Activated CD8-positive, alpha-beta memory T cell treated with anti-CD3 and anti-CD28 coated beads for 1 hour (primary cell): Measurements from ENCODE around the gene LHX2.

Source experiments
- DNase-seq, 2 donors: peaks; one replicate each; pipeline ENCODE4 v3.0.0-alpha.2; 2020; ENCODE audit warnings: low read depth in 1 of 2; ENCODE audit errors: extremely low read depth in 1 of 2

LHX2 gene

GRCh38 chr9:124012368-124013301 is 1.1 kb downstream of the LHX2 start:
- DNase-seq = no peak

DNA sequence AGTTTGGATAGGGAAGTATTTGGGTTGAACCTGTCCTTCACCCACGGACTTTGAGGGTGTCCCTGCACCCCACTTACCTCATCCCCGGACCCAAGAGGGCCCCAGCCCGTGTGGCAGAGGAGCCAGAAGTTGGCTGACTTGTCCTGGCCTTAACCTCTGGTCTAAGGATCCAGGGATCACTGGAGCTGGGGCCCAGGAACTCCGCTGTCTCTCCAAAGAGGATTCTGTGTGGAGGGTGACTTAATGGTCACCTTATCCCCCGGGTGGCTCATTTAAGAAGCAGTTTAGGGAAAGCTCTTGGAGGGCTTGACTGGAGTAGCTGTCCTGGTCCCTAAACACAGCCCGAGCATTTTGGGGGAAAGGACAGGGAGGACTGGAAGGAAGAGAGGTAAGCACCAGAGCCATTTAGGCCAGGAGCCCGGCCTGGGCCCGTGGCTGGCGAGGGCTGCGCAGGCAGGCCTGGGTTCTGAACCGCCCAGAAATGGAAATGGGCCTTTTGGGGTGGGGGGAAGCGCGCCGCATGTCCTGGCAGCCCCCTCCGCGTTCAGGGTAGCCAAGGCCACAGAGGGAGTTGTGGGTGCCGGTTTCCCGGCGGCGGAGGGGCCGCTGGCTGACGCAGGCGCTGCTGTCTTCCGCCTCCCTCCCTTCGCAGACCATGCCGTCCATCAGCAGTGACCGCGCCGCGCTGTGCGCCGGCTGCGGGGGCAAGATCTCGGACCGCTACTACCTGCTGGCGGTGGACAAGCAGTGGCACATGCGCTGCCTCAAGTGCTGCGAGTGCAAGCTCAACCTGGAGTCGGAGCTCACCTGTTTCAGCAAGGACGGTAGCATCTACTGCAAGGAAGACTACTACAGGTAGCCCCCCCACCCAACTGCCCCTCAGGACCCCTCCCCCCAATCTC is 2.0 kb downstream of the LHX2 start:
- DNase-seq = no peak

DNA sequence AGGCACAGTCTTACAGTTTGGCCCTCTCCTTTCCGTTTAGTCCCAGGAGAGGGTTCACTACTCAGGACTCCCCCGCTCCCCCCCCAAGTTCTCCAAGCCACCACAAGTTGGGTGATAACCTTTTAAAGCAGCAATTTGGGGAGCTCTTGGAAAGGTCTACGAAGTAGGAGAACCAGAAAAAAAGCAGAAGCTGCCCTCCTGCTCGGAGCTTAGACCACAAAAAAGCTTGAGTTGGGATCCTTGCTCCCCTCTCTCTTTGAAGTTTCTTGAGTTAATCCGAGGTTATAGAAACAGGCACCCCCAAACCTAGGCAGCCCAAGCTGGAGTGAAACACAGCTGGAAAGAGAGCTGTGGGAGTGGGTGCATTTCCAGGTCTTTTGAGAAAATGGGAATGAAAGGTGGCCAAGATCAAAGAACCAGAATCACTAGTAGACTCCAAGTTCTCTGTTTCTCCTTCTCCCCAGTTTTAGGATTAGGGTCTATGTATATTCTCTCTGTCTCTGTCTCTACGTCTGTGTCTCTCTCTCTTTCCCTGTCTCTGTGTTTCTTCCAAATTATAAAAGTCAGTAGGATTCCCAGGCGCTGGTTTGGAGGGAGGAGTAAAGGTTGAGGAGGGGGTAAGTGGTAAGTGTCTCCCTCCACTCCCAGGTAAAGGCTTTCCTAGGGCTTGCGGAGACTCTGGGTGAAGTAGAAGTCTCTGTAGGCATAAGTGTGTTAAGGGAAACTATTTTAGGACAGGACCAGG is 2.8 kb downstream of the LHX2 start:
- DNase-seq = no peak

GRCh38 chr9:124014956-124015660 is 3.5 kb downstream of the LHX2 start:
- DNase-seq = no peak

DNA sequence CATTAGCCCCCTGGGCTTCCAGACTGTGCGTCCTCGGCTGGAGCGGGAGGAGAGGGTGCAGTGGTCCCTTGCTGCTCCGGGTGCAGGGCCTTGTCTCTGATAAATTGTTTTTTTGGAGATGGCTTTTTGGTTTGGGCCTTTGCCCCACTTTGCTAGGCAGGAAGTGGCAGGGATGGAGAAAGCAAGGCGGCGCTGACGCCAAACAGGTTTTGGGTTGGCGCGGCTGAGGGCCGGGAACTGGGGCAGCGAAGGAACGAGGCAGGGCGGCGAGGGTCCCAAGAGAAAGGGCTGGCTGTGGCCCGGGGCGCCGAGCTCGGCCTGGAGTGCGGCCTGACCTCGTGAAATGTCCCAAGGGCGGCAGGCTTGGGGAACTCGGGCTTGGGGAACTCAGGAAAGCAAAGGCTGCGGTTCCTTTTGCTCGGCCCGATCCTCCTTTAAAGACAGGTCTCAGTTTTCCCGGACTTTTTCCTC is 4.1 kb downstream of the LHX2 start:
- DNase-seq = no peak

DNA sequence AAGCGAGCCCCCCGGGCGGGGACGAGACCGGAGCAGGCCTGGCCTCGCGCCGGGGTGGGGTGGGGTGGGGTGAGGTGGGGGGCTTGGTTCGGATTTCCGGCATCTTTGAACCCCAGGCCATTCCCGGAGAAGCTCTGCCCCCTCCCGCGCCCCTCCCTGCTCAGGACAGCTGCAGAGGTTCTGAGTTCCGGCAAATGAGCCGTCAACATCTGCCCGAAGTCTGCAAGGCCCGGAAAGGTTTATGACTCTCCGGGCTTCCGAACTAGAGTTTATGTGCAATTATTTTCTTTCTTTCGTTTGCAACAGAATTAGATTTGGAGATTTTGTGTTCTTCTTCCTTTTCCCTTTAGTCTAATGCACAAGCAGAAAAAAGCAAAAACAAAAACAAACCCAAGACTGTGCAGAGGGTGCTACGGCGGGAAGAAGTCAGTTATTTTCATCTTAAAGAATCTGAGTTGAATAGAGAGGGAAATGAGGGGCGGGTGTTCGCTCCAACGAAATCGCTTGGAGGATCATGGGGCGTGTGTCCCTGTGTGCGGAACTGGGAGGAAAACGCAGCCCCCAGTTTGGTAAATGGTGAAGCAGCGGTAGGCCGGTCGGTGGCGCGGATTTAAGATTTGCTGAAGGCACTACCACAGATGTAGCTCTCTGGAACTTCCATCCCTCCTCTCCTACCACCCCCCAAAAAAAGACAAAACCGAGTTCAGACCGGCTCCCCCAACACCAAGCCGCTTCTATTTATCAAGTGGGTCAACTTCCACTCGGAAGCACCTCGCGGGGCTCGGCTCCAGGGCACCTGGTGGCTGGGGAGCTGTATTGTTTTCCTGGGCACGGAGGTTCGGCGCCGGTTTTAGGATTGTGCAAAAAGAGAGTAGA is 4.8 kb downstream of the LHX2 start:
- DNase-seq = no peak

DNA sequence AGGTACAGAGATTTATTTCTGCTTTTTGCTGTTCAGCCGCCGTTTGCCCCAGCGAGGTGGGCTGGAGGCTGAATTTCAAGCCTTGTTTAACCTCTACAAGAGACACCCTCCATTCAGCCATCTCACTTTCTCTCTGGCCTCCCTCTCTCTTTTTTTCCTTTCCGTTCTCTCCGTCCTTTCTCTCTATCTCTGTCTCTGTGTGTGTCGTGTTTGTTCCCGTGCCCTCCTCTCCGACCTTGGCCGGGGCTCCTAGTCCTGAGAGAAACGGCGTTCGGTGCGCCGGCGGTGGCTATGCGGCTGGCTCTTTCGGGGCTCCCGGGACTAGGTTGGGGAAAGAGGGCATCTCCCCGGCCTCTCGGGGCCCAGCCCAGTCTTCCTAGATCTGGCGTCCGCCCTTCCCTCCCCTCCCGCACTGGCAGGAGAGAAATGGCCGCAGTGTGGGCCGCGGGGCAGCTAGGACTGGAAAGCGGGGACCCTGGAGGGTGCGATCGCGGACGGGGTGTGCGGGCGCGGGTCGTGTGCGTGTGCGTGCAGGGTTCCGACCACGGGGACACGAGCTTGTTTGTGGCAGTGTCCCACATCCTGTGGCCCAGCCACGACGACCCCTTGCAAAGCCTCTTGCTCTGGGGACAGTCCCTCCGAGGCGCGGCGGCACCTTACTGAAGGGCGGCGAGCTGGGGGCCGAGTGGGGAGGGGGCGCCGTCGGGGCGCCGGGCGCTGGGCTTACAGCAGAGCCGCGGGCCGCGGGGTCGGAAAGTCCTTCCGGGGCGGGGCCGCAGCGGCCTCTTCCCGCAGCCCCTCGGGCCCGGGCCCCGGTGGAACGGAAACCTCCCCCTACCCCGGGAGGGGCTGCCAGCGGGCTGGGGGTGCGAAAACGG is 5.7 kb downstream of the LHX2 start:
- no peak for DNase-seq

DNA sequence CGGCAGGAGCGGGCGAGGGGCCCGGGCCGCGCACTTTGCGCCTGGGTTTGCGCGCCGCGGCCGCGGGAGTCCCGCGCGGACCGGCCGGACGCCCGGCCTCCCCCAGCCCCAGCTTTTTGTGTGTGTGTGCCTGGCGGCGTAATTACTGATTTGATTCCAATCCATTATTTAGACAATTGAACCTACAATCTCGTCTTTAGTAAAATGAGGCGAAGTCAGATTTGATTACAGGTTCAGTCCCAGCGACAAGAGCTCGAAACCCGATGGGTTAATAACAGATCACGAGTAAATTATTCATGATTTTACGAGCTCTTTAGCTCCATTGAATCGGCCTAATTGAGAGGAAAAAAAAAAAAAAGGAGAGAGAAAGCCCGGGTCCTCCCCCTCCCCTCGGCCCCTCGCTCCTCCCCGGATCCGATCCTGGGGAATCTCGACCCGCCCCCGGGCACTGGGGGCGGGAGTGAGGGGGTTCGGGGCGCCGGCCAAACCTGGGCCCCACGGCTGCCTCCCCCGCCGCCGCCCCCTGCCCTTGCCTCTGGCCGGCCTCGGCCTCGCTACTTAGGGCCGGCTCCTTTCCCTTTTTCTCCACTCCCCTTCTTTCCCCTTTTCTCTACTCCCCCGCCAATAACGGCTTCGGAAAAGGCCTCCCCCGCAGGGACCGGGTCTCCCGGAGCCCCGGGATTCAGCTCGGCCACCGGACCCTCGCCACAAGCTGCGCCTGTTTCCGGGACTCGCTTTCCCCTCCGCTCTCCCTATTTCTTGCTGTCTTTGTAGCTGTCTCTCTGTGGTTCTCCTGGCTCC is 6.6 kb downstream of the LHX2 start:
- no peak for DNase-seq

DNA sequence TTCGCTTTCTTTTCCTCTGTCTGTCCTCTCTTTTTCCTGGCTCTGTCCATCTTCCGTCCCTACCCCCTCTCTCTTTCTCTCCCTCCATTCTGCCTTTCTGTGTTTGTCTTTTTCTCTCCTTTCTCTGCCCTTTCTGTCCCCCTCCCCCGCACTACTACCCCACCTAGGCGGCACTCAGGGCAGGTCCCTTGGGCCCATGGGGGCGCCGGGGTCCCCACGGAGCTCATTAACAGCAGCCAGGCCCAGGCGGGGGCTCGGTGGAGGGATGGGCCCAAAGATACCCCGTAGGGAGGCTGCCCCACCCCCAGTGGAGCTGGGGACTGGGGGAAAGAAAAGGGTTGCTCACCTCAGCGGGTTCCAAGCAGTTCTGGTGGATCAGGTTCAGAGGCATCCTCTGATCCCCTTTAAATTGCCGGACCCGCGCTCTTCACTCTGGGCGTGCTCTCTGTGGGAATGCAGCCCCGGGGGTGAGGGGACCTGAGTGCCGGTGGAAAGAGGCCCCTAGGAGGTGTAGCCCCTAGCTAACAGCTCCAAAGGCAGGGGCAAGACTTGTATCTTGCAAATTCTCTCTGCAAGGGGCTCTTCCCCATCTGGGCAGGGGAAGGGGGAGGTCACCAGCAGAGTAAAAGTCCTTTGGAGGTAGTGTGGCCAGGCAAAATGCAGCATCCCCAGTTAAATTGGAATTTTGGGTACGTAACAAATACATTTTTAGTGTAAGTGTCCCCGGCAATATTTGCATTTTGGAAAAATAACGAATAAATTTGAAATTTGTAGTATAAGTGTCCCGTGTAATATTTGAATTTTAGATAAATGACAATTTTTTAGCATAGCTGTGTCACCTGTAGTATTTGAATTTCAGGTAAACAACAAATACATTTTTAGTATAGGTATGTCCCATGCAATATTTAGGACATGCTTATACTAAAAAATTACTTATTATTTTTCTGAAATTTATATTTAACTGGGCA is 7.4 kb downstream of the LHX2 start:
- DNase-seq = no peak

GRCh38 chr9:124019771-124020519 is 8.4 kb downstream of the LHX2 start:
- no peak for DNase-seq

GRCh38 chr9:124020520-124021384 is 9.2 kb downstream of the LHX2 start:
- DNase-seq = no peak

DNA sequence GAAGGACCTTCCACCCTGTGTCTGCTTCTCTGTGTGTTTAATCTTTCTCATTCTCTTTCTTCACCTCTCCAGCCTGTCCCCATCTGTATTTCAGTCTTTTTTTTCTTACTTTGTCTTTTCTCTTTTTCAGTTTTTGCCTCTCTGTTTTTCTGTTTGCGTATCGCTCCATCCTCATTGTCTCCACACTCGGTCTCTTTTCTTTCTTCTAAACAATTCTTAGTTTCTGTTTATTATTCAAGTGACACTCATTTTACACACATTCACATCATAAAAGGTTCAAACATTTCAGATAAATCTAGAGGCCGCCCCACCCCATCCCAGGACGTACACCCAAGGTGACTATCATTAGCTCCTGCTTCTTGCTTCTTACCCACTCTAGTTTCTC is 9.8 kb downstream of the LHX2 start:
- DNase-seq = no peak

DNA sequence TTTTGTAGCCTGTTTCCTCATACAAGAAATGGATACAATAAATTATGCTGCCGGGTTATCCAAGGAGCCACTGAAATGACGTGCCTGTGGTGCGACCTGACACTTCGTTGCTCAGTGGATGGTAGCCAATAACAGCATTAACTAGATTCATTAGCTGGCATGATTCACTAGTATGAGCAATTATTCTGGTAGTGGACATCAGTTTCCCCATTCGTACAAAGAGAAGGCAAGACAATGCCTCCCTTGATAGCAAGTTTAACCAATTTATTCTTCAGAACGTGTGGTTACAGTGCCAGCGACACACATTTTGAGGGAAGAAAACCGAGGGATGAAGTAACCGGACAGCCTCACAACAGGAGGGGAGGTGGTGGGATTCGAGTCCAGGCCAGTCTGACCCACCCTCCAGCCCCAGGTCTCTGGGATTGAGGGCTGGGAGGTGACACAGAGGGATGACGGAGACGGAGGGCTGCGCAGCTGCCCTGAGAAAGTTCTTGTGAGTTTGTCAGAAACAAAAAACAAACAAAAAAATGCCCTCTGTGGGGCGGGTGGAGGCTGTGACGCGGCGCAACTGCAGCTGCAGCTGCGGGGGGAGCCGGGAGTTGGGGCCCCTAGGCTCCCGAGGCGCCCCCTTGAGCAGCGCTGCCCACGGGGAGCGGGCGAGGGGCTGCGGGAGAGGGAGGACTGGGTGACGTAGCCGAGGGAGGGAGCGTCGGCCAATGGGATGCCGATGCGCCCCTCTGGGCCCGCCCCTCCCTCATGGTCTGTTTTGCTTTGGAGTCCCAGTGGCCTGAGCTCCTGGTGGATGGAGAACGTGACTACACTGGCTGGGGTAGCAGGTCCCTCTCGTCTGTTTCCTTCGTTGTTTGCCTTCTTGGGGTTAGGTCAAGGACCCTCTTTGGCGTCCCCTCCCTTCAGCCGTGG is 10.9 kb downstream of the LHX2 start:
- no peak for DNase-seq

- DNase-seq = no peak
Observed at GRCh38 chr9:124024107-124024506, 12.5 kb downstream of the LHX2 start.
